Activated CD4-positive, alpha-beta T cell treated with anti-CD3 and anti-CD28 coated beads for 24 hours (primary cell): ENCODE measurements around the gene STX2.

ENCODE experiments used
- DNase-seq, 2 donors: peaks; one replicate each; pipeline ENCODE4 v3.0.0-alpha.2; 2020; ENCODE audit warnings: low read depth in 2 of 2

The STX2 gene

DNA sequence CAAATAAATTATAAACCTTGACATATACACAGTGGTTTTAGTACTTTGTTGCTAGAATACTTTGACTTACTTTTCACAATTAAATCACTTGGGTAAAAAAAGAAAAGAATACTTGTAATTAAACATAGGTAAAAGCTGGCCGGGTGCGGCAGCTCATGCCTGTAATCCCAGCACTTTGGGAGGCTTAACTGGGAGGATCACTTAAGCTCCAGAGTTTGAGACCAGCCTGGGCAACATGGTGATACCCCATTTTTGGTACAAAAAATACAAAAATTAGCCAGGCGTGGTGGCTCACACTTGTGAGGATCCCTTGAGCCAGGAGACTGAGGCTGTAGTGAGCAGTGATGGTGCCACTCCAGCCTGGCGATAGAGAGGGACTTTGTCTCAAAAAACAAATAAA lies 7.8 kb downstream of the STX2 start:
- no peak for DNase-seq

DNA sequence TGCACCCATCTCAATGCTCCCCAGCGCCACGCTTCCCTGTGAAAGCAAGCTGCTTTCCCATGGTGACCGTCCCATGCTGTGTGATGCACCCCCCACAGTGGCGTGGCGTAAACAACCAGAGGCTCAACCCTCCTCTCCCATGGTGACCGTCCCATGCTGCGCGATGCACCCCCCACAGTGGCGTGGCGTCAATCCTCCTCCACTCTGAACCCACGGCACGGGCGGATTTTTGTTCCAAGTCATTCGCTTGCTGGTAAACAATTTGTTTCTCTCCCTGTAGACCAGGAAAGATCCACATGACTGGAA lies 8.9 kb downstream of the STX2 start:
- DNase-seq = no peak

GRCh38 chr12:130829391-130830245 lies 9.4 kb downstream of the STX2 start:
- DNase-seq = no peak

- no peak for DNase-seq
Measured at GRCh38 chr12:130828895-130829294, 10.2 kb downstream of the STX2 start.

DNA sequence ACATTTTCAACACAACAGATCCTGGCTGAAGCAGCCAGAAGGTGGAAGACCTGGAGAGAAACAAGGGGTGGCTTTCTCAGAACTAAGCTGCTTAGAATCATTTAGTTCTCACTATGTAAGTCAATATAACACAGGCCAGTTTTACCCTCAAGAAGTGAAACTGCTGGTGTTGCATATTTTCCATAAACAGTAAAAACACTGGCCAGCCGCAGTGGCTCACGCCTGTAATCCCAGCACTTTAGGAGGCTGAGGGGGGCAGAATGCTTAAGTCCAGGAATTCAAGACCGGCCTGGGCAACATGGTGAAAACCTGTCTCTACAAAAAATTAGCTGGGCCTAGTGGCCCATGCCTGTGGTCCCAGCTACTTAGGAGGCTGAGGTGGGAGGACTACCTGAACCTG lies 11.6 kb downstream of the STX2 start:
- no peak for DNase-seq

- peak; percentile 63 to 64 for DNase-seq
Measured at GRCh38 chr12:130826151-130826801, 12.8 kb downstream of the STX2 start.

DNA sequence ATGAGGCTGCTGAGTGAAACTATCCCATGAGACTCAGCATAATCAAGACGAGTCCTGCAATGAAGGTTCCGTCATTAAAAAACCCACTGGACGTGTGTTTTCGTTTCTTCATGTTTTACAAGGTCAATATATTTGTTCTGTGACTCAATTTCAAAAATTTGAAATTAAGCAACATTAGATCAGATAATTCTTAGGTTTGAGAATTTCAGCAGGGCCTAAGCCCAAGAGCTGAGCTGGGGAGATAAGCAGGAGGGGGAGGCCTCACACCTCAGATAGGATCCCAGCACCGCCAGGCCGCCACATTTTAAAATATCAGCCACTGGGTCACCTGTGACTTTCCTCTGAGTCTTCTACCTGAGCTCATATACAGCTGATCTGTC lies 13.3 kb downstream of the STX2 start:
- no peak for DNase-seq

DNA sequence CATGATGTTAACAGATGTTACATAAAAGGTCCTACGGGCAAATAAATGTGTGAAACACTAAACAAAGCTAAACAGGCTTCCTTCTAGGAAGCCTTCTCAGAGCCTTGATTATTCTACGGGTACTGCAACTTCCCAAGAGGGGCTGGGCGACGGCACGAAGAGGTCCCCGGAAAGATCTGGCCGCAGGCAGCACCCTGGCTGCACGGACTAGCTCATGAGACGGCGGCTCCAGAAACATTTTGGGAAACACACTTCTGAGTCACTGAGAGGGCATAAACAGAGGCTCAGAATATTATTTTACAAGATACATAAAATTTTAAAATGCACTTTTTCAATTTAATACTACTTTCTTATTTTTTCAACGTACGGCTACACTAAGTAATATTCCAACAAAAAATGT lies 19.4 kb downstream of the STX2 start:
- DNase-seq = no peak

DNA sequence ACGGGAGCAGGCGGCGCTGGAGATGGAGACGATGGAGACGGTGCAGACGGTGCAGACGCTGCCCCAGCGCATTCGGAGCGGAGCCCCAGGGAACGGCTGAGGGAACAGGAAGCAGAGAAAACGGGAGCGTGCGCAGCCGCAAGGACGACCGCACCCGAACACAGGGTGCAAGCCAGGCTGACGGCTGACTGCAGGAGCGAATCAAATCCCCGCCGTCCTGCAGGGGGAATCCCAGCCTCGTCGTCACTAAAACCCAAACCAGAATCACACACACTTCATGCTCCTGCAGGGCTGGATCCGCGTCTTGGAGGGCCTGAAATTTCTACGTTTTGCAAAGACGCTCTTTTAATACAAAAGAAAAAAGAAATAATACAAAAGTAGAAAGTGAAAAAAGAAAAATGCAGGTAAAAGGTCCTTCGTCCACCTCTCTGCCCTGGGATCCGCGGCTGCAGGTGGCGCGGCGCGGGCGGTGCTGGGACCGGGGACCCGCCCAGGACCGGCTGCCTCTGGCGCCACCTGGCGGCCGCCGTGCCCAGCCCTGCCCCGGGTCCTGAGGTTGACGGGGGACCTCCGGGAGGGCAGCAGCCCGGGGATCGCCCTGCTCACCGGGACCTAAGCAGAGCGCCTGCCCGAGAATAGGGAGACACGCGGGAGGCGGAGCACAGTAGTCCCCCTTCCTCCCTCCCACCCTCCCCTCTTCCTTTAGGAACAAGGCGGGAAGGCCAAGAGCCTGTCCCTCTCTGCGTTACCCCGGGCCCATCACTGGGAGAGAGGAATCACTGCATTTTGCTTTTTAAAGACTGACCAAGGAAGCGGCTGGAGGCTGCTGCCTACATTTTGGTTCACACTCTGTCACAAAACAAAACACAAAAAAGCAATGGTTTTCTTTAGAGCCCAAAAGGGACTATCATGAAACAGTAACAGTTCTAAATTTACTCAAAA lies 20.1 kb downstream of the STX2 start:
- DNase-seq = peak; percentile 63 to 69

GRCh38 chr12:130818272-130818634 lies 20.8 kb downstream of the STX2 start:
- DNase-seq = no peak

DNA sequence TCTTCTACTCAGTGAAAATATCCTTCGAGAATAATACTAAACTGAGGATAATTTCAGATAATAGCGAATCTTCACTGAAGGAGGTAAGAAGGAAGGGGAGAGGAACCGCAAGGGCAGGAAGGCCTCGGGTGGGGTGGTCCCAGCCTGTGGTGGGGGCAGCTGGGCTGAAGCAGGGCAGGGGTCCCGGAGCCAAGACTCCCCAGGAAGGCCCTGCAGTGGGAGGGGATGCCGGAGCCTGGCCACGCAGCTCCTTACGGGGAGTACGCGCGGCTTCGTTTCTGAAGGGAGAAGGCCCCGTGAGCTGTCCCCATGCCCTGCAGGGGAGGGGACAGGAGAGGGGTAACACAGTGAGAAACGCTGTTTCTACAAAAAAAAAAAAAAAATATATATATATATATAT lies 21.2 kb downstream of the STX2 start:
- DNase-seq = no peak

DNA sequence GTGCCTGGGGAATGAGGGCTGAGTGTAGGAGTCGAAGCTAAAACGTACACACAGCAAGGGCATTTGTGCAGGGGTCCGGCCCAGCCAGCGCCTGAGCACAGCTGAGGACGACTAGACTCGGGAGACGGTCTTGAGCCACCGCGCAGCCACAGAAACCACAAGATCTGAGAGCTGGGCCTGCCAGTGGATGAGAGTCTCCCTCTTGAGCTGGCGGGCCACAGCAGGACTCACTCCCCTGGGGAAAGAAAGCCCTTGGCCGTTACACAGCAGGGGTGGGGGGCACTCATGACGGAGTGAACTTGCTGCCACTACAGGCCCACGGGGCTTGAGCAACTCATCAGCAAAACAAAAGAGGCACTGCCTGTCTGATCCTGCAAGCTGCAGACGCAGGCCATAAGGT lies 23.0 kb downstream of the STX2 start:
- no peak for DNase-seq

DNA sequence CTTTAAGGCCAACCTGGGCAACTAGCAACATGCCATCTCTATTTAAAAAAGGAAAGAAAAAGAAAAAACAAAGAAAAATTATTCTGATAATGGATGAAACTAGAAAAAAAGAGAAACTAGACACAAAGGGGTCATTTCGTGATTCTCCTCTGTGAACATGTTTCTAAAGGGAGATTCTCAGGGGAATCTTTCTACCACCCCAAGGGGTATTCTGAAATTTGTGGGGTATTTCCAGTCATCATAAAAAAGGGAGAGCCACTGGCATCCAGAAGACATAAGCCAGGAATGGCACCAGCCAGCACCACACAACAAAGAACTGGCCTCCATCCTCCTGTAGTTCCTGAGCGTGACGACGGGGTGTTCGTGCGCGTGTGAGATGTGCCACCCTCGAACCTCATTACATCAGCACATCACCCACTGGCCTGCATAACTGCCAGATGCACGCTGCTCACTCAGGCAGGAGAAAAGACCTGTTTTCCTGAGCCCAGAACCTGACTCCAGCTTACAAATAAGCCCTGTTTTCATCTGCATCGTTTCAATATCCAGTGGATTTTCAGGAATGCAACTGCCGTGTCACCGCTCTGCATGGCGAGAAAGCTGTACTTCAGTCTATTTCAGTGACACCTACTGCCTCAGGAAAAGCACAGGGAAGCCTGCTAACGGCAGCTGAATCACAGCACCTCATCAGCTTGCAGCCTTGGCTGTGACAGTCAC lies 23.9 kb downstream of the STX2 start:
- no peak for DNase-seq

- no peak for DNase-seq
Measured at GRCh38 chr12:130813949-130814348, 25.1 kb downstream of the STX2 start.

GRCh38 chr12:130813436-130813835 lies 25.6 kb downstream of the STX2 start:
- DNase-seq = no peak

DNA sequence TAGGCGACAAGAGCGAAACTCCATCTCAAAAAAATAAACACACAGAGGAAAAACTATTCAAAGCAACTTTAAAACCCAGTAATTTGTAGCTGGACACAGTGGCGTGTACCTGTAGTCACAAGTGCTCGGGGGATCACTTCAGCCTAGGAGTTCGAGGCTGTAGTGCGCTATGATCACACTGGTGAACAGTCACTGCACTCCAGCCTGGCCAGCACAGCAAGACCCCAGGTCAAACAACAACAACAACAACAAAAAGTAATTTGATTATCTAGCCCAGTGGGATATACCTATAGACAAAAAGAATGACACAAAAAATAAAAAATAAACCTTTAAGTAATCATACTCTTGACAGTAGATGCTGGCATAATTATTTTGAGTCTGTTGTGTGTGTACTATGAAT lies 29.3 kb downstream of the STX2 start:
- no peak for DNase-seq

- no peak for DNase-seq
Measured at GRCh38 chr12:130807309-130807708, 31.7 kb downstream of the STX2 start.

GRCh38 chr12:130806574-130806973 lies 32.5 kb downstream of the STX2 start:
- no peak for DNase-seq

DNA sequence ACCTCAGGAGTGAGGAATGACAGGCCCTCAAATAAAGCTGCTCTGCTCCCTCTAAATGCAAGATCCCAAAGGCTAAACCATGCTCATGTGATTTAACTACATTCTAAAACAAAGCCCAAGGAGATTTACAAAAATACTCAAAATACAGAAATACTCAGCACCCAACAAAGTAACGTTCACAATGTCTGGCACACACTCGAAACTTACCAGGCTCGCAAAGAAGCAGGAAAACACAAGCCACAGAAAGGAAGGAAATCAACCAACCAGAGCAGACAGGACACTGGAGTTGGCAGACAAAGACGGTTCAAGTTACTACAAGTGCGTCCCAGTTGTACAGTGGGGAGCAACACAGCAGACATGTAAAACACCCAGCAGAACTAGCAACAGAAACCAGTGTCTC lies 33.4 kb downstream of the STX2 start:
- no peak for DNase-seq

- no peak for DNase-seq
Measured at GRCh38 chr12:130804216-130804615, 34.8 kb downstream of the STX2 start.

DNA sequence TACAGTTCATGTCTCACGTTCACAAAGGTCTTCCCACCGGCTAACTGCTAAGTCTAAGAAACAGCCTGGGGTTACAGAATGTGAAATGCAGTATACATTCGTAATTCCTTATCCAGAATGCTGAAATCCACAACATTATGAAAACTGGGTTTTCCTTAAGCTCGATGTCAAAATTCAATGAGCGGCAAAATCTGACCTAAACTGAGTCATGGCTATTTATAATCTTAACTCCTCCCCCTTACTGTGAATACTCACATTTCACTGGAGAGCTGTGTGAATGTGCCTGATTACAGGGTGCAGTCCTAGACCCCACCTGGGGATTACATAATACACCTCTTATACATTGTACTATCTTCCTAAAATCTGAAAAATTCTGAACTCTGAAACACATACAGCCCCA lies 35.3 kb downstream of the STX2 start:
- DNase-seq = no peak

DNA sequence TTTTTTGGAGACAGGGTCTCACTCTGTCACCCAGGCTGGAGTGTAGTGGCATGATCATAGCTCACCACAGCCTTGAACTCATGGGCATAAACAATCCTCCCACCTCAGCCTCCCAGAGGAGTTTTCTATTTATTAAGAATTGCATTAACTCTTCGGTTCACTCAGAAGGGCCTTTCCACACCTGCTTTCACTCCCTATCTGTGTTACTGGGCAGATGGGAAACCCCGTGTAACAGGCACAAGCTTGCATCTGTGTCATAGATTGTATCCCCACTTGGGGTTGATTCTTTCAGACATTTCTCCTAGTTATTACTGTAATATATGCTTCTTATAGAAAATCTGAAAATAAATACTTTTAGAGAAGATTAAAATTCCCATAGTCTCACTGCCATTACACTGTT lies 38.7 kb downstream of the STX2 start:
- DNase-seq = no peak
